Astrocyte of the cerebellum (primary cell): ENCODE results near the gene MATCAP1.

ENCODE experiments used
- DNase-seq: peaks from one replicate; pipeline ENCODE4 v3.0.0-alpha.2; 2011; ENCODE audit warnings: low read depth
- H3K4me3 ChIP-seq: 2 replicates; pipeline ENCODE4 v1.5.1; 2011; ENCODE audit warnings: mild to moderate bottlenecking, low read depth, low read length, moderate library complexity
- in situ Hi-C: cut with HindIII; loops from 2 replicates; pipeline ENCODE4 v1.10.0; 2017; ENCODE audit warnings: low sequenced_read_pairs
- TF ChIP-seq, protein P1 (sequence below): IDR thresholded peaks from 2 replicates; pipeline ENCODE4 v1.5.1; 2012; ENCODE audit warnings: low read length, low read depth, moderate library complexity, mild to moderate bottlenecking; ENCODE audit errors: missing control alignments

Gene MATCAP1

DNA sequence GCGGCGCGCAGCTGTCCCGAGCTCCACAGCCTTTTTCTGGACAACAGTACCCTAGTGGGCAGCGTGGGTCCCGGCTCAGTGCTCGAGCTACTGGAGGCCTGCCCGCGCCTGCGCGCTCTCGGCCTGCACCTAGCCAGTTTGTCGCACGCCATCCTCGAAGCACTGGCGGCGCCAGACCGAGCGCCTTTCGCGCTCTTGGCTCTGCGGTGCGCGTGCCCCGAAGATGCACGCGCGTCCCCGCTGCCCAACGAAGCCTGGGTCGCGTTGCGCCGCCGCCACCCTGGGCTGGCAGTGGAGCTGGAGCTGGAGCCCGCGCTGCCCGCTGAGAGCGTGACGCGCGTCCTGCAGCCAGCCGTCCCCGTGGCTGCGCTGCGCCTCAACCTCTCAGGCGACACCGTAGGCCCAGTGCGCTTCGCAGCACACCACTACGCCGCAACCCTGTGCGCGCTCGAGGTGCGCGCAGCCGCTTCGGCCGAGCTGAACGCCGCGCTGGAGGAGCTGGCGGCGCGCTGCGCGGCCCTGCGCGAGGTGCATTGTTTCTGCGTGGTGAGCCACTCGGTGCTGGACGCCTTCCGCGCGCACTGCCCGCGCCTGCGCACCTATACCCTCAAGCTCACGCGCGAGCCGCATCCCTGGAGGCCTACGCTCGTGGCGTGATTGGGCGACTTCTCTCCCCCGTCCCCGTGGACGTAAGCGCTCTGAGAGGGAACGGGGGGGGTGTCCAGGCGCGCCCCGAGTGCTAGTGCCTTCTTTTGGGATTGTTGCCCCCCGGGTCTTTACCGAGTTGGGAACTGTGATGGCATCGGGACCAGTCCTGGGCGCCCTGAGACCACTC, 20.4 kb downstream of the MATCAP1 start:
- no peak for DNase-seq
- in situ Hi-C loops, result no loop called here
- peak overlapping the region; percentile 18 for H3K4me3 ChIP-seq
- TF ChIP-seq, protein P1, sequence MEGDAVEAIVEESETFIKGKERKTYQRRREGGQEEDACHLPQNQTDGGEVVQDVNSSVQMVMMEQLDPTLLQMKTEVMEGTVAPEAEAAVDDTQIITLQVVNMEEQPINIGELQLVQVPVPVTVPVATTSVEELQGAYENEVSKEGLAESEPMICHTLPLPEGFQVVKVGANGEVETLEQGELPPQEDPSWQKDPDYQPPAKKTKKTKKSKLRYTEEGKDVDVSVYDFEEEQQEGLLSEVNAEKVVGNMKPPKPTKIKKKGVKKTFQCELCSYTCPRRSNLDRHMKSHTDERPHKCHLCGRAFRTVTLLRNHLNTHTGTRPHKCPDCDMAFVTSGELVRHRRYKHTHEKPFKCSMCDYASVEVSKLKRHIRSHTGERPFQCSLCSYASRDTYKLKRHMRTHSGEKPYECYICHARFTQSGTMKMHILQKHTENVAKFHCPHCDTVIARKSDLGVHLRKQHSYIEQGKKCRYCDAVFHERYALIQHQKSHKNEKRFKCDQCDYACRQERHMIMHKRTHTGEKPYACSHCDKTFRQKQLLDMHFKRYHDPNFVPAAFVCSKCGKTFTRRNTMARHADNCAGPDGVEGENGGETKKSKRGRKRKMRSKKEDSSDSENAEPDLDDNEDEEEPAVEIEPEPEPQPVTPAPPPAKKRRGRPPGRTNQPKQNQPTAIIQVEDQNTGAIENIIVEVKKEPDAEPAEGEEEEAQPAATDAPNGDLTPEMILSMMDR, result no peak

DNA sequence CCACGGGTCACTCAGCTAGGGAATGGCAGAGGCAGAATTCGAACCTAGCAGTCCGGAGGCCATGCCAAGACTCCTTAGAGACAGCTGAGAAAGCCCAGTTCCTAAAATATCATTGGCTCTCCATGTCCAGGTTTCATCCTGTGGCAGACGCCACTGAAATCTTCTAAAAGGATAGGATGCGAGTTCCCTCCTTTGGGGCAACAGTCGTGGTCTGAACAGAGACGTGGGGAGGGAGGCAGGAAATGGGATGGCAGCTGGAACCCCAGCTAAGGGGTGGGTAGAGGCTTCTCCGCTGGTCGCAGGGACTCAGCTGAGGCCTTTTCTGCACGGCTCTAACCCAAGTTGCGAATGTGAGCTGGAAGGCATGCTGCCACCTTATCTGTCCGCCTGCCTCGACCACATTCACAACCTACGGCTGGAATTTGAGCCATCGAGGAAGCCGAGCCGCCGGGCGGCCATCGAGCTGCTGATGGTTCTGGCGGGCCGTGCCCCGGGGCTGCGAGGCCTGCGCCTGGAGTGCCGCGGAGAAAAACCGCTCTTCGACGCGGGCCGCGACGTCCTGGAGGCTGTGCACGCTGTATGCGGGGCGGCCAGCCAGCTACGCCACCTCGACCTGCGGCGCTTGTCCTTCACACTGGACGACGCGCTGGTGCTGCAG, 21.1 kb downstream of the MATCAP1 start:
- in situ Hi-C loops, result no loop called here
- no peak overlapping the region for H3K4me3 ChIP-seq

DNA sequence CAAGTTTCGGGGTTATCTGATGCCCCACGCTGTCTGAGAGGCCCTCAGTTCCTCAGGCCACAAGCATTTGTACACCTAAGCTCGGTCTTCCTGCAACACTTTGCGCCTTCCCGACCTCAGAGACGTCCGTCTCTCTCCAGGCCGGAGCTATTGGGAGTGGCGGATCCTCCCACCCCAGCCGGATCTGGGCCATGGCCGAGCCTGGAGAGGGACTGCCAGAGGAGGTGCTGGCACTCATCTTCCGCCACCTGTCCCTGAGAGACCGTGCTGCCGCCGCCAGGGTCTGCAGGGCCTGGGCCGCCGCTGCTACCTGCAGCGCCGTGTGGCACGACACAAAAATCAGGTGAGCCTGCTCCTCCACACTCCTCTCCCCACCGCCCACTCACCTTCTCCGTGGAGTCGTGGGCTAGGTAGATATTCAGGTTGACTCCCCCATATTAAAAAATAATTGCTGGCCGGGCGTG, 22.1 kb downstream of the MATCAP1 start:
- H3K4me3 ChIP-seq, result no peak overlapping the region
- TF ChIP-seq, protein P1, result no peak
- in situ Hi-C loops, result no loop called here
- no peak for DNase-seq

More for the DNA sequence above, 21.1 kb downstream of the MATCAP1 start:
- no peak for DNase-seq
- TF ChIP-seq, protein P1, result no peak

DNA sequence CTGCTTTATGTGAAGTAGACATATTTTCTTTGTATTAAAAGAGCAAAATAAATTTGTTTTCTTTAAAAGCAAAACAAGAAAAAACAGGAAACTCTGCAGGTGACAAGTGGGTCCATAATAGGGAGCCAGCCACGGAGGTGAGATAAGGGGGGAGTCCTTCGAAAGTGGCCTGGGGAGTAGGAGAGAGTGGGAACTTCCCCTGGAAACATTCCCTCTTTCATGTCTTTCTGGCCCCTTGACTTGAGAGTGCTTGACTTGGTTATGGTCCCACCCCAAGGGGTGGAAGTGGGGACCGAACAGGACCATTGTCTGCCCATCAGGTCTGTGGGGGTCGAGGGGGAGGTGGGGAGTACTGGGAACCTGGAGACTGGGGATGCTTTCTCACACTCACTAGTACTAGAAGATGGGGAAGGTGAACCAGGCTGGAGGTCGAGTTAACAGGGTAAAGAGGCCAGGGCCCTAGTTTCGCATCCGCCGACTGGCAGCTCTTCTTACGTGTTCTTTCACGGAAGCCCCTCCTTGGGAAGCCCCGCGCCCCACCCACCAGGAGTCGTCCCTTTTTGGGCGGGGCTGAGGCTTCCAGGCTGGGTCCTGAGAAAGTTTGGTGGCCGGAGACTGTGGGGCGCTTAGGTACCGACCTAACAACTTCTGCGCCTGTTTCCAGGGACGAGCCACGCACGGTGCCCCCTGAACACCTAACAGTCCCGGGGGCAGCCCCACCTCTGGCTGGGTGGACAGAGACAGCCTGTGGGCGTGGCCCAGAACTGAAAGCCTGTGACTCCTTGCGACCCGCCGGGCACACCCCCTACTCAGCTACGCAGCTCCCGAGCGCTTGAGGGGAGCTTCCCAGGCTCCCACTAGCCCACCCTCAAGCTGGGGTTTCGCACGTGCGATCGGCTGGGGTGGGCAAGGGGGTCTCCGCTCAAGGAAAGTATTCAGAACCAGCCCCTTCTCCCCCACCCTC, 24.8 kb downstream of the MATCAP1 start:
- TF ChIP-seq, protein P1, result no peak
- in situ Hi-C loops, result no loop called here
- DNase-seq, result no peak
- peak overlapping the region; percentile 82 for H3K4me3 ChIP-seq

DNA sequence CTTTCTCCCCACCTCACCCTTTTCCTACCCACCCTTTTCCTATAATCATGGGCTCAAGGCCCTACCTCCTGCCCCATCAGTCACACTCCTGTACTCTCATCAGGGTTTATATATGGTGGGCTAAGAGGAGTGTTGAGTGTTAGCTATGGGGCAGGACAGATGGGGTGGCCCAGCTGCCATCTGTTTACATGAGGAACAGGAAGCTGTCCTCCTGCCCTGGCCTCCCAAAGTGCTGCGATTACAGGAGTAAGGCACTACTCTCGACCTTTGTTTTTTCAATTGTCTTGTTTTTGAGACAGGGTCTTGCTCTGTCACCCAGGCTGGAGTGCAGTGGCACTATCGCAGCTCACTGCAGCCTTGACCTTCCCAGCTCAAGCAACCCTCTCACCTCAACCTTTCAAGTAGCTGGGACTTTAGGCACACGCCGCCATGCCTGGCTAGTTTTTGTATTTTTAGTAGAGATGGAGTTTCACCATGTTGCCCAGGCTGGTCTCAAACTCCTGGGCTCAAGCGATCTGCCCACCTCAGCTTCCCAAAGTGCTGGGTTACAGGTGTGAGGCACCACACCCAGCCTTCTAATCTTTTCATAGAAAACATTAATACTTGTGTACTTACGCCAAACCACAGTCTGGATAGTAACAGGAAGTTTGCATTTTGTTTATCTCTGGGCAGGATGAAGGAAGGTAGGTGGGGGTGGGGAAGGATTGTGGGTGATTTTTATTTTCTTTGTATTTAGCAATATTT, 25.7 kb downstream of the MATCAP1 start:
- DNase-seq, result no peak
- in situ Hi-C loops, result no loop called here
- TF ChIP-seq, protein P1, result no peak
- H3K4me3 ChIP-seq, result no peak overlapping the region
